GM18507 (cell line): Measurements from ENCODE around the gene TANC1.

ENCODE experiments used
- DNase-seq: peaks from one replicate; pipeline ENCODE4 v3.0.0; 2011; ENCODE audit warnings: low read depth; ENCODE audit not compliant: insufficient read length; ENCODE audit errors: extremely low spot score
- FAIRE-seq: peaks from 2 replicates; lab custom pipeline; 2011; peaks lifted over from hg19 to GRCh38; lab: Jason Lieb, UNC

TANC1 gene

GRCh38 chr2:159225025-159226016, 256.9 kb downstream of the TANC1 start:
- DNase-seq (no peak), FAIRE-seq (no peak)

GRCh38 chr2:159226059-159226461, 257.6 kb downstream of the TANC1 start:
- no peak for DNase-seq
- no peak for FAIRE-seq

DNA sequence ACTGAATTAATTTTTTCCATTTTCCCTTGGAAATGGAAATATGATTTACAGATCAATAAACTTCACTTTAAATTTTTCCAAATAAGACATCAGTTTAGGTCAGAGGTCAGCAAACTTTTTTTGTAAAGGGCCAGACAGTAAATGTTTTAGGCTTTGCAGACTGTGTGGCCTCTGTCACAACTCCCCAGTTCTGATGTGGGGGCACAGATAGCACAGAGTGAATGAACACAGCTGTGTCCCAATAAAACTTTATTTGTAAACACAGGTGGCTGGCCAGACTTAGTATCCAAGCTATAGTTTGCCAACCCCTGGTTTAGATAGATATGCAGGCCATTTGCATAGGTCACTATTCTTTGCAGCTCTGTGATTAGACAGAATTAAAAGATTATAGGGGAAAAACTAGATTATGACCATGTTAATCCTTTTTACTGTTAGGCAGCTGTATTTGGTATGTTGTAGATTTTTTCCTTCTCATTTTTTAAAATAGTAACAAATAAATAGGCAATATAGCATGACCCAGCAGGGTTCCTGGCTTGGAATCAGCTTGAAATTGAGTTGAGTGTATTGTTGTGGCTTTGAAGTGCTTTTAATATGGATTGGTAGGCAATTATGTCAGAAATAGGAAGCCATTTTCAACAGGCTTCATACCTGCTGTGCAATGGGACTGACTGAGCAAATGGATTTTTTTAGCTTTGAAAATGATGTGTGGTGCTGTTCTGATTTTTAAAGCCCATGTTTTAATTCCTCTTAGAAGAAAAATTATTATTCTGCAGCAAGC, 258.4 kb downstream of the TANC1 start:
- DNase-seq (no peak), FAIRE-seq (no peak)

DNA sequence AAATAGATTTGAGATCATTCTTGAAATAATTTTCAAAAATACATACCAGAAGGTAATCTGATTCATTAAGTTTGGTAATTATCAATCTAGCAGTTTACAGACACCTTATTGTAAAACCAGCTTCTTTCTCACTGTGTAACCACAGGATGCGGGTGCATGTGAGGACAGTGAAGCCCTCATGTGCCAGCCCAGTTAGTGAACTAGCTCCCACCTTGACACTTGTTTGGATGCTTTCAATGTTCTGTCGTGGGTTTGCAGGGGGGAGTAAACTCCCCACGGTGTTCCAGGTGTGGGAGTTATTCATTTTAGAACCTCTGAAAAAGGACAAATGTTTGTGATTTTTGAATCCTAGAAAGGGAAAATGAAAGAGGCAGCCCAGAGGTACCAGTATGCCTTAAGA, 259.0 kb downstream of the TANC1 start:
- no peak for DNase-seq
- no peak for FAIRE-seq

DNA sequence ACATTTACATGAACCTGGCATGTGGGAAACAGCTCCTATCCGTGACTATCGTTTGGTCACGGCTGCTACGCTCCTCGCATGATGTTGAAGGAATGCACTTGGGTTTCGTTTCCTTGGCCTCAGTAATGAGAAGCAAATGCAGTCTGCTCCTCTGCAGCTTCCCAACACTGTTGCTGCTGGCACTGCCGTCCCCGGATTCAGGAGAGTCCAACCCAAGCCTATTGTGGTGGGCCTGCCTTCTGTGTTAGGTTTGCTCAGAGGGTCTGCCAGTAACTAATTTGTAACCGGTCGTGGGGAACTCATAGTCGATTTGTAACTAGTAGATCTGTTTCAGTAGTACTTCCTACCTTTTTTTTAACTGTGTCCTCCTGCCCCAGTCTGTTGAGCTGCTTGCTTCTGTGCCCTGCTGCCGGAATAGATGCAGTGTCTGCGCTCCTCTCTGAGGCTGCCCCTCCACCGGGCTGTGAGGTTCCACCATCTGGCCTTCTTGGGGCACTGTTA, 259.7 kb downstream of the TANC1 start:
- FAIRE-seq (no peak), DNase-seq (no peak)

- FAIRE-seq = no peak
- DNase-seq = no peak
These were observed 261.2 kb downstream of the TANC1 start for GRCh38 chr2:159229476-159230144.

DNA sequence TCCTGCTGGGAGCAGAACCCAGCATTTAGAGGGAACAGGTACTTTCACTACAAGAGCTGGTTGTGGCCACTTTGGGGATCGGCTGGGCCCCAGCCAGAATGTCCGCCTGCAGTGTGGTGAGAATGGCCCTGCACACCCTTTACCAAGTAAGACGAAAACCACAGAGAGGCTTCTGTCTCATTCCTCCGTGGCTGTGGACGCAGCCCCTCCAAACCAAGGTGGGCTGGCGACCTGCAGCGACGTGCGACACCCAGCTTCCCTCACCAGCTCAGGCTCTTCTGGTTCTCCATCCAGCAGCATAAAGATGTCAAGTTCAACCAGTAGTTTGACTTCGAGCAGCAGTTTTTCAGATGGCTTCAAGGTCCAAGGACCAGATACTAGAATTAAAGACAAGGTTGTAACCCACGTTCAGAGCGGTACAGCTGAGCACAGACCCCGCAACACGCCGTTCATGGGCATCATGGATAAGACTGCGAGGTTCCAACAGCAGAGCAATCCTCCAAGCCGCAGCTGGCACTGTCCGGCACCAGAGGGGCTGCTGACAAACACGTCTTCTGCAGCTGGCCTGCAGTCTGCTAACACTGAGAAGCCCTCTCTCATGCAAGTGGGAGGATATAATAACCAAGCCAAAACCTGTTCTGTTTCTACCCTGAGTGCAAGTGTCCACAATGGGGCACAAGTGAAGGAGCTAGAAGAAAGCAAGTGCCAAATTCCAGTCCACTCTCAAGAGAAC, 261.9 kb downstream of the TANC1 start:
- FAIRE-seq (no peak), DNase-seq (no peak)

GRCh38 chr2:159232456-159233170, 264.2 kb downstream of the TANC1 start:
- FAIRE-seq (no peak), DNase-seq (no peak)

GRCh38 chr2:159234868-159235267, 266.4 kb downstream of the TANC1 start:
- FAIRE-seq = no peak
- no peak for DNase-seq

GRCh38 chr2:159243529-159243928, 275.1 kb downstream of the TANC1 start:
- FAIRE-seq (no peak), DNase-seq (no peak)

DNA sequence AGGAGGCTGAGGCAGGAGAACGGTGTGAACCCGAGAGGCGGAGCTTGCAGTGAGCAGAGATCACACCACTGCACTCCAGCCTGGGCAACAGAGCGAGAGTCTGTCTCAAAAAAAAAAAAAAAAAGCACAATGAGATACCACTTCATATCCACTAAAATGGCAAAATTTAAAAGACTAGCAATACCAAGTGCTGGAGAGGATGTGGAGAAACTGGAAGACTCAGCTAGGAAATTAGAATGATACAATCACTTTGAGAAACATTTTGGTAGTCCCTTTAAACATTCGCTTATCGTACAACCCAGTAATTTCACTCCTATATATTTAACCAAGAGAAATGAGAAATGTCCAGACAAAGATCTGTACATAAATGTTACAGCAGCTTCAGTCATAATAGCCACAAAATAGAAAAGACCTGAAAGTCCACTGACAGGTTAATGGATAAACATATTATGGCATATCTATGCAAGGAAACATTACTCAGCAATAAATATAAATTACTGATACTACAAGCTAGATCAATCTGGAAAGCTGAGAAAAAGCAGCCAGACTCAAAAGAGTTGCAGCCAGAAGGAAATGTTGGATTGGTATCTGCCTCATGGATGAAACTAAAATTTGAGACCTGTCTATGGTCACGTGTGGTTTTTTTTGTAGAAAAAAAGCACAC, 278.0 kb downstream of the TANC1 start:
- DNase-seq = no peak
- FAIRE-seq = no peak

GRCh38 chr2:159249990-159250715, 281.7 kb downstream of the TANC1 start:
- DNase-seq = no peak
- FAIRE-seq = no peak

DNA sequence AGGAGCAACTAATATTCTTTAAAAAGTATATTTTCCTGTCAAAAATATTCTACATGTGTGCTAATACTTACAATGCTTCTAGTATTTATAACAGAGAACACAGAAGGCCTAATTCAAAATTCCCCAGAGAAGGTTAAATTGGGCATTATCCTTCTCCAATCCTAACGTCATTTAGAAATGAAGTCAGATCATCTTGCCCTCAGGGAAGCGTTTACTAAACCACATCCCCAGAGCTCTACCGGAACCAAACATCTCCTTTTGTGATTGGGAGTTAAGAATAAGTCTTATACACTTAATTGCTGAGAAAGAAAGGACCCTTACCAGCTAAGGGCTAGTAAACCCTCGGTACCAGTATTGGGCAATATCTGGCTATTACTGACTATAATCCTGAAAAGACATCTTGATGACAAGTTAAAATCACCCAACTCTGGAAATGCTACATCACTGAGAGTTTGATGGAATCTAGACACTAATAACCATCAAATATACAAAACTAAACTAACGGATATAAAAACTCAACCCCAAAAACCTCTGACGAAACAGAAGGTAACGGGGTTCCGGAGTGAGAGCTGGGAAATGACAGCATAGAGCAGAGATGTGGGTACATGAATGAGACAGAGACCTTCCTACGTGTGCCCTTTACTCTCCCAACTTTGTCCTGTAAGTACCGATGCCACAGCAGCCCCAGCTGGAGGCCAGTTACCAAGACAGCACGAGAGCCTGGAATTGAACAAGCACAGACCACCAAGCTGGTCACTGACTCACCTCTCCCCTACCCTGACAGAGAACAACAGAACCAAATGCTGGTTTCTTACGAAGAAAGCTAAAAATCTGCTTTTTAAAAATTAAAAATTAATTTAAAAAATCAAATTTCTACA, 283.1 kb downstream of the TANC1 start:
- FAIRE-seq (no peak), DNase-seq (no peak)

DNA sequence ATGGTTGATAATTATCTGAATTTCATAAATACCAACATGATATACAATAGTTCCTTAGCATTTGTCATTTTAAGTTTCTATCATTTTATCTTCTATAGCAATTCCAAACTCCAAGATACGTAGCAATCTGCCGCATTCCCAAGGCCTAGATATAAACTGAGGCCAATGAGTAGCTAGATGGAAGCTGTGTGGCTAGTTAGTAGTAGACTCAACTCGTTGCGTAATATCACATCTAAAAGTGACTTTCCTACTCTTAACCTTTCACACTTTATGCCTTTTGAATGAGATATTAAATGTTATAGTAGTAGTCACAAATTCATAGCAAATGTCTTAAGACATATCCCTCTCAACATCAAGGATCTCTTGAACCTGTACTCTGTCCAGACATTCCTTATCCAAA, 284.5 kb downstream of the TANC1 start:
- no peak for FAIRE-seq
- DNase-seq = no peak

- no peak for FAIRE-seq
These were observed 287.7 kb downstream of the TANC1 start for GRCh38 chr2:159256159-159256558.

GRCh38 chr2:159262226-159262625, 293.8 kb downstream of the TANC1 start:
- FAIRE-seq (no peak), DNase-seq (no peak)

More at GRCh38 chr2:159256159-159256558, 287.7 kb downstream of the TANC1 start:
- DNase-seq = no peak

DNA sequence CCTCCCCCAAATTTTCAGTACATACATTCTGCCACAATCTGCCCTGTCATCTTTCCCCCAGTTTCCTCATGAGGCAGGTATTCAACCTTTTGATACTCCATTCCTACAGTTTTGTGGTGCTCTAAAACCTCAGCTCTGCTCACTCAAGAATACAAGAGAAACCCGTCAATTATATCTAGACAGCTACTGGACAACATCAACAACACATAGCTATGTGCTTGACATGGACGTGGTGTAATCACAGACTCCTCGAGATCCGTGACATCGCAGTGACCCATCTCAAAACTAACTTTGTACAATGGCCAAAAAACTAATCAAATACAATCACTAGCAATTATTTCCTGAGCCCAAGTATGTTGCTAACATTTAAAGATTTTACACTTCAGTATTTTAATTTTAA, 294.5 kb downstream of the TANC1 start:
- DNase-seq (no peak), FAIRE-seq (no peak)
